ENCODE measurements around the gene PDZRN3.

- TF ChIP-seq THAP8 (CRISPR knock-in tag; IDR thresholded peaks at IDR 0.05; ENCODE audit: borderline replicate concordance) = no peak
- TF ChIP-seq ZNF660 (CRISPR knock-in tag; IDR thresholded peaks at IDR 0.05; ENCODE audit: borderline replicate concordance, low read depth) = no peak
Measured at GRCh38 chr3:73586628-73587027, 38.1 kb downstream of the PDZRN3 start.

Measured in HepG2 (cell line).